Keratinocyte (primary cell): ENCODE data around the gene GRK5.

Source experiments
- EZH2 ChIP-seq: IDR thresholded peaks from one replicate; pipeline ENCODE4 v1.6.1; 2012; ENCODE audit warnings: inconsistent platforms, mild to moderate bottlenecking, low read length, moderate library complexity
- TF ChIP-seq, protein P1 (sequence below), 3 experiments: IDR thresholded peaks in 1 of 3; conservative IDR thresholded peaks in 1 of 3; optimal IDR thresholded peaks in 1 of 3; 2 replicates in 2 of 3; 3 replicates in 1 of 3; pipeline versions ENCODE3 to v1.5.1; 2011; ENCODE audit warnings: low read length in 3 of 3, mild to moderate bottlenecking in 3 of 3, moderate library complexity in 2 of 3, control low read depth in 1 of 3, inconsistent platforms in 1 of 3; ENCODE audit not compliant: insufficient read depth in 2 of 3; ENCODE audit errors: extremely low read depth in 1 of 3

DNA sequence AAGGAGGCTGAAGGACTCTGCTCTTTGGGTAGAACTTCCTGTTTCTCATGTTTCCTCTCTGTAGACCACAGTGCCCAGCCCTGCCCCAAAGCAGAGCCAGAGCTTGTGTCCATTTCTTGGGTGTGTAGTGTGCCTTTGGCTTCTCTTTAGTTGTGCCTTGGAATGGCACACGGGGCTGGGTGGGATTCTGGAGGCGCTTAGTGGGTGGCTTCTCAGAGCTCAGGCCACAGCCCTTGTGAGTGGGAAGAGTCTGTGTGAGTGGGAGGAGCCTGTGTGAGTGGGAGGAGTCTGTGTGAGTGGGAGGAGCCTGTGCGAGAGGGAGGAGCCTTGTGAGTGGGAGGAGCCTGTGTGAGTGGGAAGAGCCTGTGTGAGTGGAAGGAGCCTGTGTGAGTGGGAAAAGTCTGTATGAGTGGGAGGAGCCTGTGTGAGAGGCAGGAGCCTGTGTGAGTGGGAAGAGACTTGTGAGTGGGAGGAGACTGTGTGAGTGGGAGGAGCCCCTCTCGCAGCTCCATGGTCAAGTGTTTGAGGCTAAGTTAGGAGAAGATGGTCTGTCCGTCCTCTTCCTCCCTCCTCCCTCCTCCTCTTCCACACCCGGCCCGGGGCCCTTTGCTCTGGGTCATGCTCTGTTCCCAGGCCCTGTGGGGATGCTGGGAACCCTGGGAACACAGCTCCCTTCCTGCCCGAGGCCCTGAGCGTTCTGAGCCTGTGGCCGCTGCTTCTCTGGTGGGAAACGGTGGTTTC lies 153.0 kb downstream of the GRK5 start:
- no peak for TF ChIP-seq EZH2
- TF ChIP-seq, protein P1, sequence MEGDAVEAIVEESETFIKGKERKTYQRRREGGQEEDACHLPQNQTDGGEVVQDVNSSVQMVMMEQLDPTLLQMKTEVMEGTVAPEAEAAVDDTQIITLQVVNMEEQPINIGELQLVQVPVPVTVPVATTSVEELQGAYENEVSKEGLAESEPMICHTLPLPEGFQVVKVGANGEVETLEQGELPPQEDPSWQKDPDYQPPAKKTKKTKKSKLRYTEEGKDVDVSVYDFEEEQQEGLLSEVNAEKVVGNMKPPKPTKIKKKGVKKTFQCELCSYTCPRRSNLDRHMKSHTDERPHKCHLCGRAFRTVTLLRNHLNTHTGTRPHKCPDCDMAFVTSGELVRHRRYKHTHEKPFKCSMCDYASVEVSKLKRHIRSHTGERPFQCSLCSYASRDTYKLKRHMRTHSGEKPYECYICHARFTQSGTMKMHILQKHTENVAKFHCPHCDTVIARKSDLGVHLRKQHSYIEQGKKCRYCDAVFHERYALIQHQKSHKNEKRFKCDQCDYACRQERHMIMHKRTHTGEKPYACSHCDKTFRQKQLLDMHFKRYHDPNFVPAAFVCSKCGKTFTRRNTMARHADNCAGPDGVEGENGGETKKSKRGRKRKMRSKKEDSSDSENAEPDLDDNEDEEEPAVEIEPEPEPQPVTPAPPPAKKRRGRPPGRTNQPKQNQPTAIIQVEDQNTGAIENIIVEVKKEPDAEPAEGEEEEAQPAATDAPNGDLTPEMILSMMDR (optimal IDR thresholded peaks at IDR 0.05 in 1 of 3, IDR thresholded peaks at IDR 0.05 in 1 of 3, conservative IDR thresholded peaks at IDR 0.05 in 1 of 3; ENCODE audit: extremely low read depth in 1 of 3, insufficient read depth in 2 of 3, low read length in 3 of 3), result no peak
